Neuronal stem cell (in vitro differentiated cells): ENCODE results near the gene LACTBL1.
"Not testable (repeated sequence)": the region's sequence is repeated elsewhere in the genome, so short reads cannot be mapped to it uniquely, and the experiment has no call there.

Source experiments
- DNase-seq: peaks from one replicate; pipeline ENCODE4 v3.0.0-alpha.2; 2013; ENCODE audit warnings: low spot score
- H2AFZ ChIP-seq: one replicate; pipeline ENCODE4 v1.6.1; 2013; ENCODE audit warnings: mild to moderate bottlenecking, low read length, inconsistent platforms
- H2AK5ac ChIP-seq: 2 replicates; pipeline ENCODE4 v1.6.1; 2013; ENCODE audit warnings: low read depth, mild to moderate bottlenecking, inconsistent platforms, low read length, moderate library complexity, mixed read lengths
- H2BK120ac ChIP-seq: 2 replicates; pipeline ENCODE4 v1.6.1; 2013; ENCODE audit warnings: low read depth, mild to moderate bottlenecking, inconsistent platforms, low read length, moderate library complexity, mixed read lengths
- H2BK12ac ChIP-seq: one replicate; pipeline ENCODE4 v1.6.1; 2013; ENCODE audit warnings: low read length, inconsistent platforms
- H2BK15ac ChIP-seq: 2 replicates; pipeline ENCODE4 v1.6.1; 2013; ENCODE audit warnings: mild to moderate bottlenecking, low read length, inconsistent platforms, mixed read lengths
- H2BK5ac ChIP-seq: one replicate; pipeline ENCODE4 v1.6.1; 2013; ENCODE audit warnings: inconsistent platforms, mild to moderate bottlenecking, low read length, moderate library complexity
- H3K14ac ChIP-seq: one replicate; pipeline ENCODE4 v1.6.1; 2013; ENCODE audit warnings: low read length, inconsistent platforms
- H3K18ac ChIP-seq: 2 replicates; pipeline ENCODE4 v1.6.1; 2013; ENCODE audit warnings: low read length, inconsistent platforms
- H3K23ac ChIP-seq: 2 replicates; pipeline ENCODE4 v1.6.1; 2013; ENCODE audit warnings: low read depth, mild to moderate bottlenecking, mixed read lengths, low read length, inconsistent platforms; ENCODE audit not compliant: poor library complexity
- H3K27ac ChIP-seq: replicated peaks from 3 replicates; pipeline ENCODE4 v1.5.1; 2013; ENCODE audit warnings: low read length, inconsistent platforms
- H3K27me3 ChIP-seq, 3 experiments: 2 replicates each; pipeline ENCODE4 v1.6.1; 2013; ENCODE audit warnings: low read length in 3 of 3, mild to moderate bottlenecking in 2 of 3, inconsistent platforms in 1 of 3, low read depth in 1 of 3, mixed read lengths in 1 of 3, moderate library complexity in 1 of 3; ENCODE audit not compliant: control insufficient read depth in 3 of 3, insufficient read depth in 3 of 3
- H3K36me3 ChIP-seq, 2 donors: replicated peaks in 1 of 2; 2 replicates each; pipeline ENCODE4 v1.6.1; 2013; ENCODE audit warnings: low read length in 2 of 2; ENCODE audit not compliant: control insufficient read depth in 2 of 2, insufficient read depth in 2 of 2
- H3K4ac ChIP-seq: 2 replicates; pipeline ENCODE4 v1.6.1; 2013; ENCODE audit warnings: inconsistent platforms, mild to moderate bottlenecking, low read length, moderate library complexity
- H3K4me1 ChIP-seq, 2 donors: 1 replicate in 1 of 2; 2 replicates in 1 of 2; pipeline ENCODE4 v1.6.1; 2013; ENCODE audit warnings: low read length in 2 of 2, low read depth in 1 of 2; ENCODE audit not compliant: control insufficient read depth in 2 of 2, insufficient read depth in 1 of 2
- H3K4me2 ChIP-seq: one replicate; pipeline ENCODE4 v1.6.1; 2013; ENCODE audit warnings: mild to moderate bottlenecking, low read length, inconsistent platforms; ENCODE audit not compliant: insufficient read depth, poor library complexity, severe bottlenecking
- H3K4me3 ChIP-seq, 2 donors: 2 replicates each; pipeline ENCODE4 v1.5.1; 2013; ENCODE audit warnings: low read length in 2 of 2, mild to moderate bottlenecking in 2 of 2, inconsistent platforms in 1 of 2, moderate library complexity in 1 of 2
- H3K79me1 ChIP-seq: one replicate; pipeline ENCODE4 v1.6.1; 2013; ENCODE audit warnings: low read depth, mild to moderate bottlenecking, inconsistent platforms, low read length, moderate library complexity
- H3K9ac ChIP-seq: one replicate; pipeline ENCODE4 v1.6.1; 2013; ENCODE audit warnings: mild to moderate bottlenecking, low read depth, low read length, inconsistent platforms; ENCODE audit not compliant: poor library complexity
- H3K9me3 ChIP-seq, 2 donors: replicated peaks in 1 of 2; 2 replicates each; pipeline versions ENCODE3 to v1.6.1; 2013; ENCODE audit warnings: low read length in 2 of 2, mild to moderate bottlenecking in 2 of 2, inconsistent platforms in 1 of 2, low read depth in 1 of 2, mixed read lengths in 1 of 2, moderate library complexity in 1 of 2; ENCODE audit not compliant: control insufficient read depth in 2 of 2, insufficient read depth in 1 of 2
- H4K8ac ChIP-seq: one replicate; pipeline ENCODE4 v1.6.1; 2013; ENCODE audit warnings: low read depth, mild to moderate bottlenecking, inconsistent platforms, low read length, moderate library complexity
- H4K91ac ChIP-seq: one replicate; pipeline ENCODE4 v1.6.1; 2013; ENCODE audit warnings: low read length, low read depth, mild to moderate bottlenecking, inconsistent platforms; ENCODE audit not compliant: poor library complexity
- WGBS, 2 donors: extraction: QIAGEN DNeasy Blood & Tissue Kit; methylation state at CpG; one replicate each; pipeline ENCODE4 v1.1.7; 2013; ENCODE audit warnings: missing lambda C conversion rate in 2 of 2, mixed read lengths in 1 of 2; ENCODE audit not compliant: insufficient read length in 2 of 2, insufficient replicate concordance in 1 of 2; ENCODE audit errors: extremely low coverage in 2 of 2; 5-methylcytosine and 5-hydroxymethylcytosine counted together

The LACTBL1 gene

GRCh38 chr1:23002218-23002617 is 29.6 kb upstream of the LACTBL1 start:
- H3K36me3 ChIP-seq, H3K27ac ChIP-seq, H3K14ac ChIP-seq, H3K79me1 ChIP-seq, H3K23ac ChIP-seq, H3K9ac ChIP-seq, H2BK120ac ChIP-seq, H2BK15ac ChIP-seq, H2BK5ac ChIP-seq, H4K91ac ChIP-seq, H3K18ac ChIP-seq, H2AK5ac ChIP-seq, H3K9me3 ChIP-seq, H3K4me3 ChIP-seq, H4K8ac ChIP-seq, H3K4me2 ChIP-seq, H2AFZ ChIP-seq, H3K4ac ChIP-seq, DNase-seq, H2BK12ac ChIP-seq, H3K4me1 ChIP-seq: not testable (repeated sequence)
- H3K27me3 ChIP-seq: peaks cover 0 to 20% (median 0%) of the 10 kb centered on the region in 3 experiments
- no CpG with 5 or more reads among the region's 7 CpGs for WGBS, 2 donors

DNA sequence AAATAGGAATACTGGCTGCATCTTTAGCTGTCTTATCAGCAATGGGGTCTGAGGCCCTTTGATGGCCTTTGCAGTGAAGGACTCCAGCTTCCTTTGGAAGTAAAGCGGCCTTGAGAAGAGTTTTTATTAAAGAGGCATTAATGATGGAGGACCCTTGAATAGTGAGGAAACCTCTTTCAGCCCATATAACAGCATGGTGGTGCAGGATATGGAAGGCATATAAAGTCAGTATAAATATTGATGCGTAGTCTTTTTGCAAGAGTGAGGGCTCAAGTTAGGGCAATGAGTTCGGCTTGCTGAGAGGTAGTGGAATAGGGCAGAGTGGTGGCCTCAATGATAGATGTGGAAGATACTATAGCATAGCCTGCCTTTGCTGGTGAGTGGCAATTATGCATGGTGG is 27.5 kb upstream of the LACTBL1 start:
- not testable (repeated sequence) for H3K4me3 ChIP-seq
- no CpG with 5 or more reads among the region's 3 CpGs for WGBS, 2 donors

DNA sequence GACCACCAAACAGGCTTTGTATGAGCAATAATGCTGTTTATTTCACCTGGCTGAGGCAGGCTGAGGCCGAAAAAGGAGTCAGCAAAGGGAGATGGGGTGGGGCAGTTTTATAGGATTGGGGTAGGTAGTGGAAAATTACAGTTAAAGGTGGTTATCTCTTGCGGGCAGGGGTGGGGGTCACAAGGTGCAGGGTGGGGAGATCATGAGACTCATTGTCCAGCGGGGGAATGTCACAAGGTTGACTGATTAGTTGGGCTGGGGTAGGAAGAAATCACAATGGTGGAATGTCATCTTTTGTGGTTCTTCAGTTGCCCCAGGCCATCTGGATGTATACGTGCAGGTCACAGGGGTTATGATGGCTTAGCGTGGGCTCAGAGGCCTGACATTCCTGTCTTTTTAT is 24.9 kb upstream of the LACTBL1 start:
- not testable (repeated sequence) for H3K4me3 ChIP-seq, H4K8ac ChIP-seq, H4K91ac ChIP-seq, H3K4me1 ChIP-seq, H3K4me2 ChIP-seq, H2AK5ac ChIP-seq, H2BK120ac ChIP-seq, H3K18ac ChIP-seq, H3K14ac ChIP-seq, H3K27ac ChIP-seq, DNase-seq, H3K36me3 ChIP-seq, H2BK5ac ChIP-seq, H3K79me1 ChIP-seq, H2AFZ ChIP-seq, H3K9ac ChIP-seq, H3K4ac ChIP-seq, H3K23ac ChIP-seq, H2BK12ac ChIP-seq, H2BK15ac ChIP-seq
- no CpG with 5 or more reads among the region's 5 CpGs for WGBS, 2 donors
- Histone ChIP-seq H3K27me3 (peaks cover 0 to 10% (median 0%) of the 10 kb centered on the region in 3 experiments), H3K9me3 (peaks cover 2 to 19% of the 10 kb centered on the region in 2 donors)

More for the DNA sequence above, 27.5 kb upstream of the LACTBL1 start:
- H3K23ac ChIP-seq, H2AK5ac ChIP-seq, H3K79me1 ChIP-seq, H3K14ac ChIP-seq, H3K9me3 ChIP-seq, DNase-seq, H3K27ac ChIP-seq, H4K91ac ChIP-seq, H3K4ac ChIP-seq, H3K18ac ChIP-seq, H2BK12ac ChIP-seq, H3K9ac ChIP-seq, H2BK120ac ChIP-seq, H2AFZ ChIP-seq, H4K8ac ChIP-seq, H3K4me2 ChIP-seq, H2BK15ac ChIP-seq, H3K4me1 ChIP-seq, H2BK5ac ChIP-seq, H3K36me3 ChIP-seq: not testable (repeated sequence)
- H3K27me3 ChIP-seq: peaks cover 0 to 15% (median 0%) of the 10 kb centered on the region in 3 experiments

GRCh38 chr1:22995774-22996173 is 23.1 kb upstream of the LACTBL1 start:
- no peak overlapping the region for H2BK5ac ChIP-seq
- no peak overlapping the region for H3K14ac ChIP-seq
- H2AK5ac ChIP-seq: no peak overlapping the region
- no peak overlapping the region for H3K4me2 ChIP-seq
- H2BK12ac ChIP-seq: no peak overlapping the region
- no peak overlapping the region for H3K27ac ChIP-seq
- no peak overlapping the region for H3K23ac ChIP-seq
- no peaks in the 10 kb centered on the region for H3K79me1 ChIP-seq
- no peak overlapping the region for H2BK15ac ChIP-seq
- peaks cover 2 to 23% of the 10 kb centered on the region in 2 donors for H3K9me3 ChIP-seq
- H4K91ac ChIP-seq: no peak overlapping the region
- no peaks in the 10 kb centered on the region for H3K4me1 ChIP-seq
- H3K4me3 ChIP-seq: no peak overlapping the region
- no peak overlapping the region for H2AFZ ChIP-seq
- no peaks in the 10 kb centered on the region for H3K36me3 ChIP-seq
- H3K27me3 ChIP-seq: peaks cover 0 to 8% (median 0%) of the 10 kb centered on the region in 3 experiments
- no peak overlapping the region for H2BK120ac ChIP-seq
- no peak overlapping the region for H3K9ac ChIP-seq
- H4K8ac ChIP-seq: no peak overlapping the region
- no peak overlapping the region for H3K4ac ChIP-seq
- H3K18ac ChIP-seq: no peak overlapping the region
- DNase-seq: no peak
